GM18867 (cell line): ENCODE measurements around the gene NCAPG2.
"Not testable (repeated sequence)": the region's sequence is repeated elsewhere in the genome, so short reads cannot be mapped to it uniquely, and the experiment has no call there.

ENCODE experiments used
- ATAC-seq: cut with Tn5 transposase; IDR thresholded peaks from one replicate; pipeline ENCODE4 v1.9.1; 2021; ENCODE audit warnings: mild to moderate bottlenecking, moderate library complexity; ENCODE audit not compliant: unreplicated experiment

Gene NCAPG2

DNA sequence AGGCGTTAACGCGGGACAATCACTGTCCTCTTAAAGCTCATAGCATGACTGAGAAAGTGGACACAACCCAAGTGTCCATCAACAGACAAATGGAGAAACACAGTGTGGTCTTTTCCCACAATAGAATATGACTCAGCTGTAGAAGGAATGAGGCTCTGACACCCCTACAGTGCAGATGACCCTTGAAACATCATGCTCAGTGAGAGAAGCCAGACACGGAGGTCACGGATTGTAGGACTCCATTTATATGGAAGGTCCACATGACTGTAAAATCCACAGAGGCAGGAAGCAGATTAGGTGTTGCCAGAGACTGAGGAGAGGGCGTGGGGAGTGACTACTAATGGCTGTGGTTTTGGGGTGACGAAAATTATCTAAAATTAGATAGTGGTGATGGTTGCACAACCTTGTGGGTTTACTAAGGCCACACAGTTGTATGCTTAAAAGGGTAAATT lies 6.1 kb upstream of the NCAPG2 start:
- no peak for ATAC-seq

DNA sequence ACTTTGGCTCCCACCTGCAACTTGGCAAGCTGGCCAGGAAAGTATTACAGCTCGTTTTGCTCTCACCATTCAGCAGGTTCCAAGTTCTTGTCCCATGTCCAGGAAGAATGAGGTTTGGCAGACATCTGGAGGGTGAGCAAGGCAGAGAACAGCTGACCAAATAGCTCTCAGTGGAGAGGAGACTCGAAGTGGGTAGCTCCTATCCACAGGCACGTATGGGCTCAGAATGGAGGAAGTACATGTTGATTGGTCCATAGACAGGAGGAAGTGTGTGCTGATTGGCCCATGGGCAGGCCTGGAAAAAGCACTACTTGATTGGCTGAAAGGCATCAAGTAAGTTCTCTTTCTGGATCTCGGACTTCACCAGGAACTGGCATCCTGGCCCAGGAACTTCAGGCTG lies 3.0 kb upstream of the NCAPG2 start:
- no peak for ATAC-seq

DNA sequence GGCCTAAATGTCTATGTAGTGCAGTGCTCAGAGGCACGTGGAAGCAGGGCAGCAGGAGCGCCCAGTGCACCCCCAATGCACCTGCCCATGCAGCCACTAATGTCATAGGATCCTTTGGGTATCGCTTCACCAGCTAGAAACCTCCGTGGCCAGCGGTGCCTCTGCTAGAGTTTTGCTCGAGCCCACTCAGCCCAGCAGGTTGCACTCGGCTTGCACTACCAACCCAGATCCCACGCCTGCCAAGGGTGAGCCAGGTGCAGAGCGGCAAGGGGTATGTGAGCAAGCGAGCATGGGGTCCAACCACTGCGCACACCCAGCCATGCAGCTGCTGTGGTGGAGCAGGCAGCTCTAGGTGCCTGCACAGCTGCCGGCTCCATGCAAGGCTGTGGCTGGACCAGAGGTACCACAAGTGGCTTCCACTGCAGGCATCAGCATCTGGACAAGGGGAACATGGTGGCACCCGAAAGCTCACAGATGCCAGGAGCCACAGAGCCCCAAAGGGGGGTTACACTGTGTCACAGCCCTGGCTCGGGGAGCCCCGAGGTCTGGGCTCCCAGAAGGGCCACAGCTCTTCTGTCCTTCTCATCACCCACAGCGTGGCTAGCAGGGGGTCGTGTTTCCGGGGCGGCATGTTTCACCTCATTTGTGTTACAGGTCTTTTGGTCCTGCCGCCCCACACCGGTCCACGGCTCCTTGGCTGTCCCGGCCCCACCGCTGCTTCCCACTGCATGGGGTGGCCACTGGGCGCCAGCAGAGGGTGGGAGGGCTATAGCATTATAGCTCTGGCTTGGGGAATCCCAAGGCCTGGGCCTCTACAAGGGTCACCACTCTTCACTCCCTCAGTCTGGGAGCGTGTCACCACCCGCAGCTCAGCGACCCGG lies 2.3 kb upstream of the NCAPG2 start:
- ATAC-seq: no peak

DNA sequence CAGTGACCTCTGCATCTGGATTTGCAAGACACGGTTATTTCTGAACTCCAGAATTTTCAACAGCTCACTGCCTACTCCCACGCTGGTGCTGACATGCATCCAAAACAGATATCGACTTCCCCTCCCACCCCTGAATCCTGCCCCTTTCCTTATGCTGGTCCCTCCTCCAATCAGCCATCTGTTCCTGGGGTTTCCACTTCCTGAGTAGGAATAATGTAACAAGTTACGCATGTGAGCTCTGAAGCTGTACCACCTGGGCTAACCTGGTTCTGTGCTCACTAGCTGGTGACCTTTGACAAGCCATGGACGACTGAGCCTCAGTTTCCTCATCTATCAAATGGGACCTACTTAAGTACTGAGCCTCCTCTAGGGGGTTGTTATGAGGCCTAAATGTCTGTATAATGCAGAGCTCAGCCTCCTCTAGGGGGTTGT lies 1.7 kb upstream of the NCAPG2 start:
- ATAC-seq: no peak

DNA sequence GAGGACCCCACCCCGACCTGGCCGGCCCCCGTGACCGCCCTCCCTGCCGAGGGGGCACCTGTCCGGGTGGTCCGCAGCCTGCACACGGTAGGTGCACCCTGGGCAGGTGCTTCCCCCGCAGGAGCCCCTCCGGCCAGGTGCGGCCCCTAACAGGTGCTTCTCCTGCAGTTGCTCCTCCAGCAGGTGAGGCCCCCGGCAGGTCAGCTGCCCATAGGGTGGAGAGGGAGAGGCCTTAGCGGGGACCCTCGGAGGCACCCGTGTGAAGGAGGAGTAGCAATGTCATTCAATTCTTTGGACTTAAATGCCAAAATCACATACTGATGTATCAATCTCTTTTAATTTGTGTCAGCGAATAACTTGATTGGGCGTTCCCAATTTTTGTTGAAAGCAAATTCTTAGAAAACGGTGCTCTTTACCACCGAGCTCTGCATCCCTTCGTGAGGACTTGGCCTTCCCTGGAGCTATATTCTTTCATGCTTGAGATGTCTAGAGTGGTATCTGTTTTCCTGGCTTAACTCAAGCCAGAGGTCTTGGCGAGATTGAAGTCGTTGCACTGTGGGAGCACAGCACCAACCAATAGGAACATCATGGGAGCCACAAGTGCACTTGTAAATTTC lies 738 bp upstream of the NCAPG2 start:
- no peak for ATAC-seq

DNA sequence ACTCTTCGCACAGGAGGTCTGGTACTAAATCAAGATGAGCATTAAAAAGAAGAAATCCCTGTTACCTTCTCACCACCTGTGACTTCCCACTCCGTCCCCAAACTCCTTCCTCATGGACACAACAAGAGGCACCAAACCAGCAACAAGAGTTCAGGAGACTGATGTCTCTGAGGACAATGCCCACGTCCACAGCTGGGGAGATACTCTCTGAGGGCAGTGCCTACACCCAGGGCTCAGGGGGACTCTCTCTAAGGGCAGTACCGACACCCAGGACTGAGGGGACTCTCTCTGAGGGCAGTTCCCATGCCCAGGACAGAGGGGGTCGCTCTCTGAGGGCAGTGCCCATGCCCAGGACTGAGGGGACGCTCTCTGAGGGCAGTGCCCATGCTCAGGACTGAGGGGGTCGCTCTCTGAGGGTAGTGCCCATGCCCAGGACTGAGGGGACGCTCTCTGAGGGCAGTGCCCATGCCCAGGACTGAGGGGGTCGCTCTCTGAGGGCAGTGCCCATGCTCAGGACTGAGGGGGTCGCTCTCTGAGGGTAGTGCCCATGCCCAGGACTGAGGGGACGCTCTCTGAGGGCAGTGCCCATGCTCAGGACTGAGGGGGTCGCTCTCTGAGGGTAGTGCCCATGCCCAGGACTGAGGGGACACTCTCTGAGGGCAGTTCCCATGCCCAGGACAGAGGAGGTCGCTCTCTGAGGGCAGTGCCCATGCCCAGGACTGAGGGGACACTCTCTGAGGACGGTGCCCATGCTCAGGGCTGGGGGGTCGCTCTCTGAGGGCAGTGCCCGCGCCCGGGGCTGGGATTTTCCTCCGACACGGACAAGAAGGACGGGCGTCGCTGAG lies 703 bp downstream of the NCAPG2 start:
- ATAC-seq: not testable (repeated sequence)

DNA sequence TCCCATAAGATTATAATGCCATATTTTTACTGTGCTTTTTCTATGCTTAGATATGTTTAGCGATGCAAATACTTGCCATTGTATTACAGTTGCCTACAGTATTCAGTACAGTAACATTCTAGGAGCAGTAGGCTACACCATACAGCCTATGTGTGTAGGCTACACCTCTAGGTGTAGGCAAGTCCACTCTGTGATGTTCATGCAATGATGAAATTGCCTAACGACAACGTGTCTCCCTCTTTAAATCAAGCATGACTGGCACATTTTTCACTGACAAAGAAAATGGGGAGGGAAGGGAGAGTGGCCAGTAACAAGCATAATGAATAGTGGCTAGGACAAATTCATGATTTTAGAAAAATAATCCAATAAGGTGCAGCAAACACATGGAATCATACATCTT lies 1.7 kb downstream of the NCAPG2 start:
- ATAC-seq: no peak

DNA sequence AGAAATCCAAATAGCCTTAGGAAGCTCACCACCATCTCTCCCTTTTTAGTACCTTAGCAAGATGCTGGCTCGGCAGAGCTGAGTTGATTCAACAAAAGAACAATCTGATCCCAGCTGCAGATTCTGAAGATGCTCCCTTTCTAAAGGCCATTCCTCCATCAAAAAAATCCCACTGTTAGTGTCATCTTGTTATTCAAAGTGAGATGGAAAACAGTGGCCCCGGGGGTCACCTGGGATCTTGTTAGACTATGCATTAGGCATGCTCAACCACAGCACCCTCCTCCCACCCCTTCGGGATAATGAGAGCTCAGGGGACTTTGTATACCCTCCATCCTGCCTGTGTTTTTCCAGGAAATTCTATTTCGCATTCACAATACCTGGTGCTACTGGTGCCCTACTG lies 2.4 kb downstream of the NCAPG2 start:
- no peak for ATAC-seq

DNA sequence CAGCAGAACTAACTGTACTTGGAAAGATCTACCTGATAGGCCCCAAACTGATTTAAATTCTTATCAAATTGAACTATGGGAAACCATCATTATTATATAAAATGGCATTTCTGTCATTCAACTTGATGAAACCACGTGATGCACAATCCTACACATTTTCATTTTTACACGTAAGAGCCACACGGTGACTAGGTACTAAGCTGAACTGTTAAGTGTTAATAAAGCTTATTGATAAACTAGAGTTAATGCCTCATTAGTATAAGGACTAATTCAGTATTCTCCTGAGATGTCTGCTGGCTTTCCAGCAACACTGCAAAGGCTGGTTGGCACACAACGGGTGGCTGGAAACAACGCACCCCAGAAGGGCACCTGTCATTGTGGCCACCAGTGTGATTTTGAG lies 4.6 kb downstream of the NCAPG2 start:
- no peak for ATAC-seq

DNA sequence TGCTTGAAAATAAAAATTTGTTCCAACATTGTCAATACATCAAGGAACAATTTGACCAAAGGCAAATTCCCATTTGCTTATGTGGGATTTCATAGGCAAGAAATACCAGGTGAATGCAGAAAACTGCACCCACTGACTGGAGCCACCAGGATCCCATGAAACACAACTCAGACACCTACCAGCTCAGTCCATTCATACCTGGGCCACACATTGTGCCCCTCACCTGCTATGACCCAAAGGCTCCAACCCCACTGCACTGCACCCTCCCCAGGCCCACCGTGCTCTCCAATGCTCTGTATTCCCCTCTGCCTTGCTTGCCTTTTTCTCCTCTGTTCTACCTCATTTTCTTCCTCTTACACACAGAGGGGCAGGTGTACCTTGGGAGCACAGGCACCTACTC lies 5.3 kb downstream of the NCAPG2 start:
- ATAC-seq: no peak

DNA sequence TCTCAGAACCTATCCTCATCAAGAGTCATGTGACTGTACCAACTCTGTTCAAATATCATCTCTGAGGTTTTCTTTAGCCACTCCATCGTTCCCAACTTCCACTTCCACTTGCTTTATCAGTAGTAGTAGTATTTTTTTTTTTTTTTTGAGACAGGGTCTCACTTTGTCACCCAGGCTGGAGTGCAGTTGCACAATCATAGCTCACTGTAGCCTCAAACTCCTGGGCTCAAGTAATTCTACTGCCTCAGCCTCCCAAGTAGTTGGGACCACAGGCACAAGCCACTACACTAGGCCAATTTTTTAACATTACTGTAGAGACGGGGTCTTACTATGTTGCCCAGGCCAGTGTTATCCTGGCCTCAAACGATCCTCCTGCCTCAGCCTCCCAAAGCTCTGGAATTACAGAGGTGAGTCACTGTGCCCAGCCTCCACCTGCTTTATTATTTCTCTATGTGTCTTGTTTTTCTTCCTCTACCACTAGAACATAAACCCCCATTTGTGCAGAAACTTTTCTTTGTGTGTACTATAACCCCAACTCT lies 5.9 kb downstream of the NCAPG2 start:
- ATAC-seq: no peak

DNA sequence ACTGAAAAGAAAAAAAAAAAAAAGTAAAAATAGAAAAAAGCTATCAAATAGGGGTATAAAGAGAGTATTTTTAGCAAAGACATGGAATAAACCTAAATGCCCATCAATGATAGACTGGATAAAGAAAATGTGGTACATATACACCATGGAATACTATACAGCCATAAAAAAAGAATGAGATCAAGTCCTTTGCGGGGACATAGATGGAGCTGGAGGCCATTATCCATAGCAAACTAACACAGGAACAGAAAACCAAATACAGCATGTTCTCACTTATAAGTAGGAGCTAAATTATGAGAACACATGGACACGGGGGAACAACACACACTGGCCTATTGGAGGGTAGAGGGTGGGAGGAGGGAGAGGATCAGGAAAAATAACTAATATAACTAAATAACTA lies 7.0 kb downstream of the NCAPG2 start:
- not testable (repeated sequence) for ATAC-seq

DNA sequence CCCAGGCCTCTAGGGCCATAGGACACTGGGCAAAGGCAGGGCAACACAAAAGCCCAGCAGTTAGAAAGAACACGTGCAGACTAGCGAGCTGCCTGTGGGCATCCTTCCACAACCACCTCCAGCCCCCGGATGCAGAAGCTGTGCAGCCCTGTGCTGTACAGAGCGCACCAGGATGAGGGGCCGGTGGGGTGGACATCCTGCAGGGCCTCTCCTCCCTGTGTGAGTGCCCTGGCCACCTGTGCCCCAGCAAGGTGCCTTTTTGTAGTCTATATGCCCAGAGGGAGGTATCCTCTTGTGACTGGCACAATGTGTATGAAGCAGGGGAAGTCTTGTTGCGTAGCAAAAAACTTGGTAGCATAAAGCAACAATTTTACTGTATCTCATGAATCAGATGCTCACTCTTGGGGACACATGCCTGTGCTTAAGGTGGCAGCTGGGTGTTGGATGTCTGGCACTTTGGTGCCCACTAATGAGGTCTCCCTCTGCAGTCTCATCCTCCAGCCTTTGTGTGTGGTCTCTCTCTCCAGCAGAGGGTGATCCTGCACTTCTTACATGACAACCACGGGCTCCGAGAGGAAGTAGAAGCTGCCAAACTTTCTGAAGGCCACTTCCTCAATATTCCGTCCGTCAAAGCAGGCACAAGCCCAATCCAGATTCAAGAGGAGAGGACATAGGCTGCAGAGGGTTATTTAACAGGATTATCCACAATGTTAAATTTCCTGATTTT lies 8.7 kb downstream of the NCAPG2 start:
- ATAC-seq: peak; percentile 73

DNA sequence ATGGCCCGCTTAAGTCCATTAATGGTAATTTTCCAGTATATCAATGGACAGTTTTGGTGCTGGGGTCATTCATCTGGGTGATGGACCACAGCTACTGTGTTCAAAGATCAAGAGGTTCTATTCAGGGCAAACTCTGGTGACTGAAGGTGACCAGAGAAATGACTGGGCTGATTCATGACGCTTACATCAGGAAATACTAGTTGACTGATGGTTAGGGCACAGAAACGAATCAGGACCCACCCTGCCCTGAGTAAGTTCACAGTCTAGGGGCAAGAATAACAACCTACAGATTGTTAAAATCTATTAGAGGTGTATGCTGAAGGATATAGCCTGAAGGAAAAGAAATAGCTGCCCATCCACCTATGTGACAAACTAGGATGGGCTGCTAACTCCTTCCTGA lies 9.5 kb downstream of the NCAPG2 start:
- ATAC-seq: no peak

DNA sequence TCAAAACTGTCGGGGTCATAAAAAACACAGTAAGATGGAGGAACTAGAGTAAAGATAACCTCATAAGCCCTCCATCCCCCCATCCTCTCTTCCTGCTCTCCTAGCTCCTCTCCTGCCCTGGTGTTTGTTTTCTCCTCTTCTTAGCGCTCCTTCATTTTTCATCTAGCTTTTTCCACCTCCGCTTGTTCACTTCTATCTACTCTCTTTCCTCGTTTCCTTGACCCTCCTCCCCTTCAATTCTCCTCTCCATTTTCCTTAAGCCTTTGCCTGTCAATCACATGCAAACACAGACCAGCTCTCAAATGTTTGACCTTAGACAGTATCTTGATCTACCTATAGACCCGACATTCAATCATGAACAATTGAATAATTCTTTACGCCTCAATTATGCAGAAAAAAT lies 10.0 kb downstream of the NCAPG2 start:
- no peak for ATAC-seq

DNA sequence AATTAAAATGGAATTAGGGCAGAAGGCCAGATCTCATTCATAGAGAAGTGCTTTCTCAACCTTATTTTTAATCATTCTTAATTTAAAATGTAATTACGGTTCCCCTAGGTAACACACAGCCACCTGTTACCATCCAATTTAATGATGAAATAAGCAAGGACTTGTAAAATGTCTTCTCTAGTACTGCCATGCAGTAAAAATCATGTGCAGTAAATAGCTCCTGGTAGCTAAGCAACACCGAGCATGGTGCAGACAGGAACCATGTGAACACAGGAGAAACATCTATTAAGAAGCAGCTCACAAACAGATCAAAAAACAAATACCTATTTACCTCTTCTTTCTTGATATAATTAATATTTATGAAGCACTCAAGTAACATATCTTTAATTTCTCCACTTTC lies 15.1 kb downstream of the NCAPG2 start:
- no peak for ATAC-seq

DNA sequence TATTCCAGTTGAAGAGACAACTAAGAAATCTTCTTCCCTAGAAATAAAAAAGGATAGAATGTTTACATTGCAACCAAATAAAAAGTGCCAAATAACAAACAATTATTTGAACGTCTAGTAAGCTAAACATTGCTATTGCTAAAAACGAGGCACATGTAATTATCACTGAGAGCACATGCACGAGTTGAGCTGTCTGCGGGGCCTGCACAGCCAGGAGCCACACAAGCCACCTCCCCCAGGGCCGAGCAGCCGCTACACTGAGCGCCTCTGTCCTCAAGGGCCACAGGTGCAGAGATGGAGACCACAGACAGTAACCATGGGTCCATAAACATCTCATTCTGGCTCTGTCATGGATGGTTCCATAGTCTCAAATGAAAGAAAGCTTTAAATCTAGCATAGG lies 17.2 kb downstream of the NCAPG2 start:
- ATAC-seq: no peak

DNA sequence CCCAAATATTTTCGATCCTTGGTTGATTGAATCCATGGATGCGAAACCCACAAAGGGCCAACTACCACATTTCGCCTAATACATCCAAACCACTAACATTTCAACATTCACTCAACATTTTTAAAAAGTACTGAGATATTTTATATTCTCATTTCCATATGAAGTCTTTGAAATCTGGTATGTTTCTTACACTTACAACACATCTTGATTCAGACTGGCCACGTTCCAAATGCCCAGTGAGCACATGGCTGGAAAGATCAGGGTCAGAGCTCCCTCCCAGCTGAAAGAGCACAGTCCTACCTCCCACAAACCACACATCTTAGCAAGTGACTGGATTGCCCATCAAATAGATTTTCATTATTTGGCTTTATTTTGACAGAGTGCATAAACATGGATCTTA lies 18.9 kb downstream of the NCAPG2 start:
- ATAC-seq: no peak

DNA sequence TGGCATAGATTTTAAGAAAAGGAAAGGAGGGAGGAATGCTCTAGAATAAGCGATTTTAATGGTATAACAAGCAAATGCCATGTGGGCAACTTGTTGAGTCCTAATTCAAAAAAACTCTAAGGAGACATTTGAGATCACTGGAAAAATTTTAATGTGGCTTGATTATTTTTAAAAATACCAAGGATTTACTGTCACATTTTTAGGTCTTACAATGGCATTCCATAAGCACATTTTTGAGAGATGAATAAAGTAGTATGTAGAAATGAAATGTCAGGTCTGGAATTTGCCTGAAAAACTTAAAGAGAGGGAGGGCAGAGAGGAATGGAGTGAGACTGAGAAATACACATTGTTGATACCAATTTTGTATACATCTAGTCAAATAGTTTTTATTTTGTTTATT lies 20.3 kb downstream of the NCAPG2 start:
- no peak for ATAC-seq

DNA sequence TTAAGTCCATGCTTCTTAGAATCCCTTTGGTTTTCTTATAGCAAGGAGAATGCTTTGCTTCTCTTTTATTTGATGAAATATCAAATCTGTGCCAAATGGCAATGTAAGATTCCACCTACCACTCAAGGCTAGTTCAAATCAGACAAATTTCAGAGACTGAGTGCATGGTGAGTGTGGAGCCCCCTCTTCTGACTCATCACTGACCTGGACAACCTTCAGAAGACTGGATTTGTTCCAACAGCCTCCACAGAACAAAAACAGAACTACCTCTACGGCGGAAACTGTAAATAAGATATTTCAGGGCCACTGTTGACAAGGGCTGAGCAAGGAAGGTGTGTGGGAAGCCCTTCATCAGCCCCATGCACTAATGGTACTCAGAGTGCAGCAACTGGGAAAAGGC lies 21.1 kb downstream of the NCAPG2 start:
- ATAC-seq: no peak

DNA sequence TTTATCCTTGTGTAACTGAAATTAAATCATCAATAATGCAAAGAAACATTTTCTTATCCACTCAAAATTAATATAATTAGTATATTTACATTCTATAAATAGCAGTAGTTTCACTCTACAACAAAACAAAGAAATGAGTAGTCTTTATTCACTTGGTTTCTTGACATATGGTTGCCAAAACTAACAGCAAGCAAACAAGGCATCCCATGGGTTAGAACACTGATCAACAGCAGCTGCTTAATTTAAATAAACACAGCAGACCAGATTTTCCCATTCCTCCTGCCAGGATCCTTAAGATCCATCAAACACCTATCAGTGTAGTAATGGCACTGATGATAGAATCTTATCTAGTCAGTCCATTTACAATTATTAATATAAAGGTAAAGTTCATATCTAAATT lies 22.1 kb downstream of the NCAPG2 start:
- ATAC-seq: no peak
